ENCODE data around the gene FOLR1.
A peak's percentile ranks its signal among the peaks of the same experiment; 100 is the strongest.
"Not testable (repeated sequence)": the region's sequence is repeated elsewhere in the genome, so short reads cannot be mapped to it uniquely, and the experiment has no call there.

Gene FOLR1

DNA sequence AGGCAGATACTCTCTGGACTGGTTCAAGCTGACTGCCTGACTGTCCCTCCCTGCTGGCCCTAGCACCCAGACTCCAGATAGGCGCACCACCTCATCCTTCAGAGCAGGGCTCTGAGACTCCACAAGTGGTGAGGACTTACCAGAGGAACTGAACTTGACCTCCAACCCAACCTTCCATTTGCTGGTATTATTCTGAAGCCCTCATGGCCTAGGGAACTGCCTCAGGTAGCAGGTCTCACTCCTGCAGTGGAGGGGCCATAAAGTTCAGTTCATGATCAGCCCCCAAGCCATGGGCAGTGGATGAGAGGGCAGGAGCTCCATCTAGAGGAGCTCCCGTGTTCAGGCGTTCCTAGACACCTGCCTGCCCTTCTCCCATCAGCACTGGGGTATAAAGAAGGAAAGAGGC lies 10.4 kb upstream of the FOLR1 start:
- DNase-seq (ENCODE audit: low read depth, low spot score), result not testable (repeated sequence)

DNA sequence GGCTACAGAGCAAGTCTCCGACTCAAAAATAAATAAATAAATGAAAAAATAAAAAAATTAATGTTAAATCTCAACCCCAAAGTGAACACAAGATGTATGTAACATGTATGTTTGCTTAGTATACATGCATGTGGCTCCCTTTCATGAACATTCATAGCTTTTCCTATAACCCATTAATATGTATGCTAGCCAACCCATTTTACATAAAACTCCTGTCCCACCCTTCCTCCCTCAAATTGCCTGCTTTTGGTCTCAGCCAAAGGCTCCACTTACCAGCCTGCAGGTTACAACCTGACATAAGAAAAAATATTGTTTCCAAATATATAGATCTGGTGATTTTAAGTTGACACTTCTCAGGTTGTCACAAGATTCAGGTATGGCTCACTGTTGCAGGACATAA lies 3.7 kb upstream of the FOLR1 start:
- no peak for DNase-seq (ENCODE audit: low read depth, low spot score)

DNA sequence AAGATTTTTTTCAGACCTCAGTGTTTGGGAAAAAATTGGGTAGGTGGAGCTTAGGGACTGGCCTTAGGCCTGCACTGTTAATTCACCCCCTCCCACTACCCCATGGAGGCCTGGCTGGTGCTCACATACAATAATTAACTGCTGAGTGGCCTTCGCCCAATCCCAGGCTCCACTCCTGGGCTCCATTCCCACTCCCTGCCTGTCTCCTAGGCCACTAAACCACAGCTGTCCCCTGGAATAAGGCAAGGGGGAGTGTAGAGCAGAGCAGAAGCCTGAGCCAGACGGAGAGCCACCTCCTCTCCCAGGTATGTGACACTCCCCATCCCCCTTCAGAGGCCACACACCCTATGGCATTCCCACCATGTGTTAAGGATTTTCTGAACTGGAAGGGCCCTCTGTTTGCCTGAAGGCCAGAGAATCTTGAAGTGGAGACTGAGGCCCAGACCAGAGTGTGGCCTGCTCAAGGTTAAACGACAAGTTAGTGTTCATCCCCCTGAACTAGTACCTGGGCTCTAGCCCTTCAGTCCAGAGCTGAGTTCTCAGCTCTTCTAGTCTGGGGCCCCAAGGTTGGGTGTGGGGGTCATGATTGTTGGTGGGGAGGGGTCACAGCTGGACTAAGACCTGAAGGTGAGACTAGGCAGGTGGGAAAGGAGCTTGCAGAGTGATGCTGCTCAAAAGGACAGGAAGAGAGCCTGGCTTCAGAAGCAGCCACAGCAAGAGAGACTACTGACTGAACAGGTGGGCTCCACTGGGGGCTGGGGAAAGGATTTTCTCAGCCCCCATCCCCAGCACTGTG lies 2.3 kb upstream of the FOLR1 start:
- no peak for DNase-seq (ENCODE audit: low read depth, low spot score)

DNA sequence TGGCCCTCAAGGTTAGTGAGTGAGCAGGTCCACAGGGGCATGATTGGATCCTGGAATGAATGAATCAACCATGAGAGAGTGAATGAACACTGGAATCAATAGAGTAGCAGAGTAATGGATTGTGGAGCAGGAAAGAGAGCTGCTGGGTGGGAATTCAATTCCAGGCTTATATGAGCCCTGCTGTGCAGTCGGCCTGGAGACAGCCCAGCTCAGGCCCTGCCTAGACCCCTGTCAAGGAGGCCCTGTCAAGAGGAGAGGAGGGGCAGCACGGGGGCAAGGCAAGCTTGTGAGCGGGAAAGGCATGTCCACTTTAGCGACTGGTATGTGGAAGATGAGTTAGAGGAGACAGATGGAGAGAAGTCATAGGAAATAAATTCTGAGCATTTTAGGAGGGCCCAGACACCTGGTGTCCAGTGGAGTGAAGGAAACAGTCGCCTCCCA lies 1.3 kb upstream of the FOLR1 start:
- DNase-seq (ENCODE audit: low read depth, low spot score), result no peak

DNA sequence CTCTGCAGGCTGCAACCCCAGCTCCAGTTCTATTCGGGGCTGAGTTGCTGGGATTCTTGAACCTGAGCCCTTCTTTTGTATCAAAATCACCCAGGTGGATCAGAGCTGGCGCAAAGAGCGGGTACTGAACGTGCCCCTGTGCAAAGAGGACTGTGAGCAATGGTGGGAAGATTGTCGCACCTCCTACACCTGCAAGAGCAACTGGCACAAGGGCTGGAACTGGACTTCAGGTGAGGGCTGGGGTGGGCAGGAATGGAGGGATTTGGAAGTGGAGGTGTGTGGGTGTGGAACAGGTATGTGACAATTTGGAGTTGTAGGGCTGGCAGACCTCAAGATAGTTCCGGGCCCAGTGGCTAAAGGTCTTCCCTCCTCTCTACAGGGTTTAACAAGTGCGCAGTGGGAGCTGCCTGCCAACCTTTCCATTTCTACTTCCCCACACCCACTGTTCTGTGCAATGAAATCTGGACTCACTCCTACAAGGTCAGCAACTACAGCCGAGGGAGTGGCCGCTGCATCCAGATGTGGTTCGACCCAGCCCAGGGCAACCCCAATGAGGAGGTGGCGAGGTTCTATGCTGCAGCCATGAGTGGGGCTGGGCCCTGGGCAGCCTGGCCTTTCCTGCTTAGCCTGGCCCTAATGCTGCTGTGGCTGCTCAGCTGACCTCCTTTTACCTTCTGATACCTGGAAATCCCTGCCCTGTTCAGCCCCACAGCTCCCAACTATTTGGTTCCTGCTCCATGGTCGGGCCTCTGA lies 3.8 kb downstream of the FOLR1 start:
- no peak for DNase-seq (ENCODE audit: low read depth, low spot score)

DNA sequence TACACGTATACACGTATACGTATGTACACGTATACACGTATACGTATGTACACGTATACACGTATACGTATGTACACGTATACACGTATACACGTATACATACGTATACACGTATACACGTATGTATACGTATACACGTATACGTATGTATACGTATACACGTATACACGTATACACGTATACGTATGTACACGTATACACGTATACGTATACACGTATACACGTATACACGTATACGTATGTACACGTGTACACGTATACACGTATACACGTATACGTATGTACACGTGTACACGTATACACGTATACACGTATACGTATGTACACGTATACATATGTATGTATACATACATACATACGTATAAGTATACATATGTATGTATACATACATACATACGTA lies 9.5 kb downstream of the FOLR1 start:
- not testable (repeated sequence) for DNase-seq (ENCODE audit: low read depth, low spot score)

DNA sequence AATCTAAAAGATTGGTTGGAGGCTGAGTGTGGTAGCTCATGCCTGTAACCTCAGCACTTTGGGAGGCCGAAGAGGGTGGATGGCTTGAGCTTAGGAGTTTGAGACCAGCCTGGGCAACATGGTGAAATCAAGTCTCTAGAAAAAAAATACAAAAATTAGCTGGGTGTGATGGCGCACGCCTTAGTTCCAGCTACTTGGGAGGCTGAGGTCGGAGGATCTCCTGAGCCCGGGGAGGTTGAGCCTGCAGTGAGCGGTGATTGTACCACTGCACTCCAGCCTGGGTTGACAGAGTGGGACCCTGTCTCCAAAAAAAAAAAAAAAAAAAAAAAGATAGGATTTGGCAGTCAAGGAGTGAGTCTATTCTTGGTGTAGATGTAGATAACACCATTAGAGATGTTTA lies 10.6 kb downstream of the FOLR1 start:
- no peak for DNase-seq (ENCODE audit: low read depth, low spot score)

DNA sequence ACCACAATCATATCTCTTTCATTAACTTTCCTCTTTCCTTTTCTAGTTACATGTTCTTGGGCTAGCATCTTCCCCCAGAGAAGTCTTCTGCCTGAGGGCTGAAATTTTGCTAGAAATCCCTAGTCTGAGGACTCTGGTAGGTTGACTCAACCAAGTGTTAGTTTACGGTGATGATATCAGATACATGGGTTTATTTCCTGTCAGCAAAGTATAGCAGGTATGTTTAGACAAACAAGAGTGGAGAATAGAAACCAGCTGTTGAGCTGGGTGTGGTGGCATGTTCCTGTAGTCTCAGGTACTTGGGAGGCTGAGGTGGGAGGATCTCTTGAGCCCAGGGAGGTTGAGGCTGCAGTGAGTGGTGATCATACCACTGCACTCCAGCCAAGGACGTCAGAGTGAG lies 11.2 kb downstream of the FOLR1 start:
- no peak for DNase-seq (ENCODE audit: low read depth, low spot score)

DNA sequence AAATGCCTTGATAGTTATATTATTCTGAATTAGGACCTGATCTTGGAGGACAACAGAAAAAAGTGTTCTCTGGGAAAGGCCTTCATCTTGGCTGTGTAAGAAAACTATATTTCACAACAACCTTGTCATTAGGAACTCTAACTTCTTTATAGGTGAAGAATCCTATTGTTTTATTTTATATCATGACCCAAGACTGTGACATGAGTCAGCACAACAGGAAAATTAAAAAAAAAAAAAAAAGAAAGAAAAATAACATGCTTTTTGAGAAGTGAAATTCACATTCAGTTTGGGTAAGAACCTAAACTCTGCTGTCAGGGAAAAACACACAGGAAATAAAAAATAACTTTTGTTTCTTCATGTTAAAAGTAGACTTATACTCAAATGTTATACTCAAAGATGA lies 12.9 kb downstream of the FOLR1 start:
- no peak for DNase-seq (ENCODE audit: low read depth, low spot score)

DNA sequence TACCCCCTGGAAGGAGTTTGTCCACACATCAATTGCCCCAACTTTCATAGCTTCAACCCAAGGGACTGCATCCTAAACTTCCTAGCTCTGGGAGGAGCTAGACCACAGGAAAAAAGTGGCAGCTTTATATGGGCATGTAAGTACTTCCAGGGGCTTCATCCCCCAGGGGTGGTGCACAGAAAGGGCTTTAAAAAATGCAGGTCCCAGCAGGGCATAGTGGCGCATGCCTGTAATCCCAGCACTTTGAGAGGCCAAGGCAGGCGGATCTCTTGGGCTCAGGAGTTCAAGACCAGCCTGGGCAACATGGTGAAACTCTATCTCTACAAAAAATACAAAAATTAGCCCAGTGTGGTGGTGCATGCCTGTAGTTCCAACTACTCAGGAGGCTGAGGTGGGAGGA lies 14.9 kb downstream of the FOLR1 start:
- DNase-seq (ENCODE audit: low read depth, low spot score), result not testable (repeated sequence)

DNA sequence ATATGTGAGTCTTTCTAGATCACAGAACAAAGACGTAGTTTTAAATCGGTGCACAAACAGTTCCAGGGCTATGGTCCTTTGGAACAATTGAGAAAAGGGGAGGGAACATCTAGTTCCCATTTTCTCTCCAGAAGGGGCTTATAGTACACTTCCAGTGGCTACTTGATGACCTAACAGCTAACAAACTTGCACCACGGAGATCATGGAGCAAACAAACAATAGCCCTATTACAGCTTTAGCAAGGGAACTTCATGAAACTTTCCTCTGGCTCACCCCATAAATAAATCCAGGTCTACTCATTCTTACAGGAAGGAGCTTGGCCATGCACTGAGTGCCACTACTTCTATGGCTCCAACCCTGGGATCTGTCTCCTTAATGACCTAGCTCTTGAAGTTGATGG lies 16.3 kb downstream of the FOLR1 start:
- DNase-seq (ENCODE audit: low read depth, low spot score), result no peak

DNA sequence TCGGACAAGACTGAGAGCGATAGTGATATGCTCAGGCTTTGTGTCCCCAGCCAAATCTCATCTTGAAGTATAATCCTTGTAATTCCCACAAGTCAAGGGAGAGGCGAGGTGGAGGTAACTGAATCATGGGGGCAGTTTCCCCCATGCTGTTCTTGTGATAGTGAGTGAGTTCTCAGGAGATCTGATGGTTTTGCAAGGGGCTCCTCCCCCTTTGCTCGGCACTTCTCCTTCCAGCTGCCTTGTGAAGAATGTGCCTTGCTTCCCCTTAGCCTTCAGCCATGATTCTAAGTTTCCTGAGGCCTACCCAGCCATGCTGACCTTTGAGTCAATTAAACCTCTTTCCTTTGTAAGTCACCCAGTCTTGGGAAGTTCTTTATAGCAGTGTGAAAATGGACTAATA lies 17.2 kb downstream of the FOLR1 start:
- DNase-seq (ENCODE audit: low read depth, low spot score), result no peak

DNA sequence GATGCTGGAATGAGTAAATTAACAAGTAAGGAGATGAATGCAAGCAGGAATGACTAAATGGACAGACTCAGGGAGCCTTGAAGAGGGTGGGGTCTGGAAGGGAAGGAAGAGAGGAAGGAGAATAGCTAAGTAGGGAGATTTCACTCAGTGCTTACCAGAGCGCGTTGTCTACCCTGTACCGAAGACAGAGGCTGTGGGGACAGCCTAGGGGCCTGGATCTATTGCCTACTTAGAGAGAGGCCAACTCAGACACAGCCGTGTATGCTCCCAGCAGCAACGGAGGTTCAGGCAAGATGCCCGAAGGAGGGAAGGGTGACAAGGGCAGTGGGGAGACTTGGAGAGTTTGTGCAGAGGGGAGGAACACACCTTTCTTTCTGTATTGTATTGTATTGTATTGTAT lies 24.7 kb downstream of the FOLR1 start, which contains the start of gene FOLR2:
TSS of gene FOLR2 (plus strand) at position 157 of the 400 bp plus-strand sequence. CDS start 1,791 bp downstream, outside the sequence.
- no peak for DNase-seq (ENCODE audit: low read depth, low spot score)

DNA sequence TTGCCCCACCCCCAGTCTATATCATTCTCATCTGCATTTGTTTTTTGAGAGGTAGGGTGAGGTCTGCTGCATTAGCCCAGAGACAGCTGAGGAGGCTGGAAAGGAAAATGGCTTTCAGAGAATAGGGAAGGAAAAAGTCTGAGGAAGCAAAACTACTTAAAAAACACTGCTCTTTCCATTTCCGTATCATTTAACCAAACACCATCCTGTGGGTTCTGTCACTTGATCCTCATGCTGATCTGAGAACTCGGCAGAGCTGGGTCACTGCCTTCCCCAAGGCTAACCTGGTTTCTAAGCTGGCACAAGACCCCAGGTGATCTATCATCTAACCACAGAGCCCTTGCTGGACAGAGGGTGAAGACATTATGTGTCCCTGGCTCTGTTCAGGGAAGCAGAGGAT lies 25.9 kb downstream of the FOLR1 start:
- DNase-seq (ENCODE audit: low read depth, low spot score), result no peak

DNA sequence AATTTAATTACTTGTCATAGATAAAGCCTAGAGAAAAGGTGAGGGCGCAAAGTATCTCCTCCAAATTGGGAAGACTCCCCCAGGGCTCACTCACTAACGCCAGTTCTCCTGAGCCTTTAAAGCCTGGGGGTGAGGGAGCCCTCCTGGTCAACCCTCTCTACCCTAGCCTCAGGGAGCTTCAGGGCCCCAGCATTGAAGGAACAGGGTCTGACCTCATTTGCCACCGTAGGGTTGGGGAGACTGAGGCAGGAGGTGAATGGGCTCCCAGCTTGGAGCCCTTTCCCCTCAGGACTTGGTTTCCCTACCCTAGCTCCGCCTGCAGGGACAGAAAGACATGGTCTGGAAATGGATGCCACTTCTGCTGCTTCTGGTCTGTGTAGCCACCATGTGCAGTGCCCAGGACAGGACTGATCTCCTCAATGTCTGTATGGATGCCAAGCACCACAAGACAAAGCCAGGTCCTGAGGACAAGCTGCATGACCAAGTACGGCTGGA lies 26.4 kb downstream of the FOLR1 start:
- DNase-seq (ENCODE audit: low read depth, low spot score), result no peak

DNA sequence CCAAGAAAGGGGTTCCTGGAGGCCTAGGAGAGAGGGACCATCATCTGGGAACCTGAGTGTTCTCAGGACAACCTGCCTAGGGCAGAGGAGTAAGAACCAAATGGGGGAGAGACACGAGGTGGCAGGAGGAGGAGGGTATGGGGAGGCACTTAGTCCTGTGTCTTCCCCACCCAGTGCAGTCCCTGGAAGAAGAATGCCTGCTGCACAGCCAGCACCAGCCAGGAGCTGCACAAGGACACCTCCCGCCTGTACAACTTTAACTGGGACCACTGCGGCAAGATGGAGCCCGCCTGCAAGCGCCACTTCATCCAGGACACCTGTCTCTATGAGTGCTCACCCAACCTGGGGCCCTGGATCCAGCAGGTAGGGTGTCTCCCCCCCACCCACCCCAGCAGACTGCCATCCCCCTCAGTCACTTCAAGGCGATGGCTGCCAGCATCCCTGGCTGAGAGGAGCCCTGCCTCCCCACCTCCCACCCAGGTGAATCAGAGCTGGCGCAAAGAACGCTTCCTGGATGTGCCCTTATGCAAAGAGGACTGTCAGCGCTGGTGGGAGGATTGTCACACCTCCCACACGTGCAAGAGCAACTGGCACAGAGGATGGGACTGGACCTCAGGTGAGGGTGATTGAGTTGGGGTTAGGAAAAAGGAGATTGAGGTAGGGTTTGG lies 28.9 kb downstream of the FOLR1 start:
- no peak for DNase-seq (ENCODE audit: low read depth, low spot score)

DNA sequence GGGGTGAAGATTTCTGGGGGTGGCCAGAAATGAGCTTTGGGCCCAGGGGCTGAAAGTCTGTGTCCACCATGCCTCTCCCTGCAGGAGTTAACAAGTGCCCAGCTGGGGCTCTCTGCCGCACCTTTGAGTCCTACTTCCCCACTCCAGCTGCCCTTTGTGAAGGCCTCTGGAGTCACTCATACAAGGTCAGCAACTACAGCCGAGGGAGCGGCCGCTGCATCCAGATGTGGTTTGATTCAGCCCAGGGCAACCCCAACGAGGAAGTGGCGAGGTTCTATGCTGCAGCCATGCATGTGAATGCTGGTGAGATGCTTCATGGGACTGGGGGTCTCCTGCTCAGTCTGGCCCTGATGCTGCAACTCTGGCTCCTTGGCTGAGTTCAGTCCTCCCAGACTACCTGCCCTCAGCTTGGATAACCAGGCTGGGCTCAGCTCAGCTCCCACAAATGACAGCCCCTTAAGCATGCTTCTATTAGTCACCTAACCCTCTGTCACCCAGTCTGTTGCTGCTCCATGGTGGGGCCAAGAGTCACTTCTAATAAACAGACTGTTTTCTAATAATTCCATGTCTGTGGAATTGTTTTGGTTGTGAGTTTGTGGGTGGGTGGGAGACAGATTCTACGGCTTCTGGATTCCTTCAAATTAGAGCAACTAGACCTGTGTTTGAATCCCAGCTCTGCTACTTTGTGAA lies 29.6 kb downstream of the FOLR1 start:
- no peak for DNase-seq (ENCODE audit: low read depth, low spot score)

DNA sequence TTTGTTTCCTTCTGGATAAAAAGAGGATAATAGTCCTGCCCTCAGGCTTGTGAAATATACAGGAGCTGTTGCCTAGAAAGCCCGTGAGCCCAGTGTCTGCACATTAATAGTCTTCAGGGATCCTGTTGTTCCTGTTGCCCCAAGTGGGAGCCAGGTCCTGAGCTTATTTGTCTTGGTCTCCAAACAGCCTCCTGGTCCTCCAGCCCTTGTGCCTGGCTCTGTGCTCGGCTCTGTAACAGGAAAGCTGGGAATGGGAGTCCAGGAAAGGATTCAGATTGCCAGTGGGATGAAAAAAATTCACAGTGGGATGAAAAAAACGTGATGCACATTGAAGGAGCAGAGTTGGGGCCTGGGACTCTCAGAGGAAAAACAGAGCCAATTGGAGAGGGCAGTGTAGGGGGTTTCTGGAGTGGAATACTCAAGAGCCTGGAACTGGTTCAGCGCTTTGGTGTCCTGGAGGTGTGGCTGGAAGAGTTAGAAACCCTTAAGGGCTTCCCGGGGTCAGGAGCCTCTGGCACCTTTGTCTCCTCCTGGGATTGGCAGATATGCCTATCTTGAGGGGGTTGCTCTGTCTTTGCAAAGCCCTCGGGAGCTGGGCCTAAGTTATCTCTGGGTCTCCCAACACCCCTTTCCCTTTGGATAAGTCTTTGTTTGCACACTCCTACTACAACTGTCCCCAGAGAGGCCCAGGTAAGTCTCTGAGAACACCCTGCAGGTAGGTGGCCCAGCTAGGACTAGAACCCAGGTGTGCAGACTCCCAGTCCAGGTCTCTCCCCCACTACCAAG lies 30.4 kb downstream of the FOLR1 start:
- DNase-seq (ENCODE audit: low read depth, low spot score), result no peak

DNA sequence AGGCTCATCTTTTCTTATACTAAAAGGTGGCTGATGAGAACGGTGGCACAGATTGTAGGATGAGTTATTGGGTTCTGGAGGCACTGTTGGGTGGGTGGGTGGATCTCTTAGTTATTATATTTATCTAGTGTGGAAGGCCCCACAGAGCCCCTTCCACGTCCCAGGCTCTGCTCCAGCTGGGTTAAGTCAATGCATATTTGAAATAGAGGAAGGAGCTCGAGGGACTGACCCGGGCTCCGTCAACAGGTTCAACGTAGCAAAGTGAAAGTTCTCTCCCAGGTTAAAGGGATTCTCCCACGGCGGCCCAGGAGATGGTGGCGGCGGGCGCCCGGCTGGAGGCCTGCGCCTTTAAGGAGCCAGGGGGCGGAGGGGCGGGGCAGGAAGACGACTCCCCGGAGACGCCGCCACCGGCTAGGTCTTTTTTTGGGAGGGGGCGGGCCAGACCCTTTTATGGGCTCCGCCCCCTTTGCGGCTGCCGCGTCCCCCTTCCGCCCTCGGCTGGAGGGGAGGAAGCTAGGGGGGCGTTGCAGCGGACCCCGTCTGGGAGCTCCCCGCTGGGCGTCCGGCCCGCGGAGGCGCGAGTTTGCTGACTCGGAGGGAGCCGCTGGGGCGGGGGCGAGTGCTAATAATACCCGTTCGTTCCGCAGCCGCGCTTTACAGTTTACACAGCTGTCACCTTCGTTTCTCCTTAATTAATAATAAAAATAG lies 31.1 kb downstream of the FOLR1 start:
- peak; percentile 85 for DNase-seq (ENCODE audit: low read depth, low spot score)
